Omental fat pad (tissue), 4 donors: ENCODE data around the gene CYB561. TPM values are rescaled to one million over a fixed set of nuclear protein-coding genes. Genes with fewer than 3 reads are reported as not detected.

Source experiments
- ATAC-seq: fragments of 150-250 bp; one replicate; pipeline ENCODE4 v1.9.1; 2016; ENCODE audit warnings: mild to moderate bottlenecking, moderate library complexity; ENCODE audit not compliant: low FRiP score
- DNase-seq: peaks from one replicate; pipeline ENCODE4 v3.0.0-alpha.2; 2019; ENCODE audit warnings: low spot score
- CTCF ChIP-seq, 3 donors: fragments of 450-650 bp; IDR thresholded peaks; one replicate each; pipeline ENCODE4 v1.5.1; 2016 to 2017; ENCODE audit warnings: antibody characterized with exemption in 3 of 3, mild to moderate bottlenecking in 3 of 3, moderate library complexity in 2 of 3
- total RNA-seq, 4 donors: library from RNA; depleted of rRNA; stranded (reverse); fragments of >200 nt; gene quantifications; one replicate each; pipeline ENCODE4 v1.1.0, GENCODE V29; 2016

Gene CYB561
- total RNA-seq, 4 donors from 2014 or later, result 19.9 to 22.3 (median 20.5) TPM

GRCh38 chr17:63483655-63484575 is 37.8 kb upstream of the CYB561 start:
- DNase-seq (no peak), ATAC-seq (no peak)
- TF ChIP-seq CTCF (IDR thresholded peaks at IDR 0.05), result no peak

GRCh38 chr17:63483038-63483437 is 36.9 kb upstream of the CYB561 start:
- no peak for TF ChIP-seq CTCF (IDR thresholded peaks at IDR 0.05)
- ATAC-seq (no peak), DNase-seq (no peak)

GRCh38 chr17:63482509-63482908 is 36.4 kb upstream of the CYB561 start:
- no peak for DNase-seq
- no peak for TF ChIP-seq CTCF (IDR thresholded peaks at IDR 0.05)
- ATAC-seq, result no peak

- DNase-seq (no peak), ATAC-seq (no peak)
- no peak for TF ChIP-seq CTCF (IDR thresholded peaks at IDR 0.05)
These were observed 35.4 kb upstream of the CYB561 start for GRCh38 chr17:63481488-63481870.

- ATAC-seq (no peak), DNase-seq (no peak)
- no peak for TF ChIP-seq CTCF (IDR thresholded peaks at IDR 0.05)
These were observed 34.9 kb upstream of the CYB561 start for GRCh38 chr17:63480826-63481487.

- no peak for DNase-seq
- ATAC-seq, result no peak
These were observed 34.2 kb upstream of the CYB561 start for GRCh38 chr17:63480192-63480784.

More at GRCh38 chr17:63480192-63480784, 34.2 kb upstream of the CYB561 start:
- TF ChIP-seq CTCF (IDR thresholded peaks at IDR 0.05), result no peak
